NT2/D1 (cell line): Measurements from ENCODE around the gene SLC20A1.

Experiments
- SUZ12 ChIP-seq: IDR thresholded peaks from 2 replicates; pipeline ENCODE4 v1.6.1; 2011; ENCODE audit not compliant: insufficient read length, insufficient read depth; ENCODE audit errors: extremely low read depth
- YY1 ChIP-seq: IDR thresholded peaks from 2 replicates; pipeline ENCODE4 v1.6.1; 2011; ENCODE audit not compliant: insufficient read length, insufficient read depth
- ZNF274 ChIP-seq: IDR thresholded peaks from 2 replicates; pipeline ENCODE4 v1.6.1; 2011; ENCODE audit warnings: mild to moderate bottlenecking, low read depth, low read length

GRCh38 chr2:112603731-112604130 lies 42.0 kb upstream of the SLC20A1 start:
- TF ChIP-seq YY1 (no peak), ZNF274 (no peak), SUZ12 (no peak)
